Astrocyte (in vitro differentiated cells and primary cell): Measurements from ENCODE around the gene ELF5. TPM values are rescaled to one million over a fixed set of nuclear protein-coding genes. Genes with fewer than 3 reads are reported as not detected.

Experiments
- DNase-seq: peaks from one replicate; pipeline ENCODE4 v3.0.0-alpha.2; 2010; ENCODE audit warnings: low read depth
- FAIRE-seq: peaks from 2 replicates; lab custom pipeline; 2011; peaks lifted over from hg19 to GRCh38; lab: Jason Lieb, UNC
- H2AFZ ChIP-seq: 2 replicates; pipeline ENCODE4 v1.6.0; 2012; ENCODE audit warnings: low read depth, low read length, inconsistent platforms
- H3K27ac ChIP-seq: 2 replicates; pipeline ENCODE4 v1.5.1; 2011; ENCODE audit warnings: low read depth, low read length, inconsistent platforms
- H3K27me3 ChIP-seq: 2 replicates; pipeline ENCODE4 v1.6.0; 2011; ENCODE audit warnings: low read length, inconsistent platforms; ENCODE audit not compliant: insufficient read depth
- H3K36me3 ChIP-seq: 2 replicates; pipeline ENCODE4 v1.5.1; 2011; ENCODE audit warnings: low read length, inconsistent platforms; ENCODE audit not compliant: insufficient read depth
- H3K4me1 ChIP-seq: 2 replicates; pipeline ENCODE4 v1.5.1; 2011; ENCODE audit warnings: low read length, inconsistent platforms; ENCODE audit not compliant: insufficient read depth
- H3K4me2 ChIP-seq: 2 replicates; pipeline ENCODE4 v1.6.0; 2012; ENCODE audit warnings: low read length, inconsistent platforms
- H3K4me3 ChIP-seq: 2 replicates; pipeline ENCODE4 v1.5.1; 2011; ENCODE audit warnings: low read depth, mild to moderate bottlenecking, low read length, inconsistent platforms; ENCODE audit not compliant: insufficient read depth
- H3K79me2 ChIP-seq: 2 replicates; pipeline ENCODE4 v1.6.0; 2012; ENCODE audit warnings: mild to moderate bottlenecking, low read length, inconsistent platforms; ENCODE audit not compliant: insufficient read depth
- H3K9ac ChIP-seq: 2 replicates; pipeline ENCODE4 v1.6.0; 2012; ENCODE audit warnings: mild to moderate bottlenecking, low read length, inconsistent platforms
- H3K9me3 ChIP-seq: 2 replicates; pipeline ENCODE4 v1.5.1; 2012; ENCODE audit warnings: low read depth, mild to moderate bottlenecking, low read length, inconsistent platforms; ENCODE audit not compliant: insufficient read depth
- H4K20me1 ChIP-seq: 2 replicates; pipeline ENCODE4 v1.6.0; 2012; ENCODE audit warnings: low read length, inconsistent platforms; ENCODE audit not compliant: insufficient read depth
- H3K27ac Mint-ChIP-seq: one replicate; pipeline ENCODE4 v1.8.0; 2021; ENCODE audit warnings: mild to moderate bottlenecking, mixed read lengths; ENCODE audit not compliant: unreplicated experiment
- H3K27me3 Mint-ChIP-seq: one replicate; pipeline ENCODE4 v1.8.0; 2021; ENCODE audit warnings: low read depth, mixed read lengths; ENCODE audit not compliant: unreplicated experiment
- H3K36me3 Mint-ChIP-seq: one replicate; pipeline ENCODE4 v1.8.0; 2021; ENCODE audit warnings: low read depth, mixed read lengths; ENCODE audit not compliant: unreplicated experiment
- H3K4me1 Mint-ChIP-seq: one replicate; pipeline ENCODE4 v1.8.0; 2021; ENCODE audit warnings: low read depth, mixed read lengths; ENCODE audit not compliant: unreplicated experiment
- H3K4me3 Mint-ChIP-seq: one replicate; pipeline ENCODE4 v1.8.0; 2021; ENCODE audit warnings: mild to moderate bottlenecking, moderate library complexity, mixed read lengths; ENCODE audit not compliant: unreplicated experiment
- H3K9me3 Mint-ChIP-seq: one replicate; pipeline ENCODE4 v1.8.0; 2021; ENCODE audit warnings: mild to moderate bottlenecking, mixed read lengths; ENCODE audit not compliant: unreplicated experiment
- EZH2 ChIP-seq: IDR thresholded peaks from 2 replicates; pipeline ENCODE4 v1.6.1; 2012; ENCODE audit warnings: mild to moderate bottlenecking, low read length, inconsistent platforms; ENCODE audit not compliant: insufficient read depth
- total RNA-seq: library from RNA; stranded (reverse); gene quantifications from 2 replicates; pipeline ENCODE4 v1.2.1, GENCODE V29; 2021
- TF ChIP-seq, protein P1 (sequence below): IDR thresholded peaks from 2 replicates; pipeline ENCODE4 v1.5.1; 2011; ENCODE audit warnings: low read depth, mild to moderate bottlenecking, inconsistent platforms, low read length, moderate library complexity; ENCODE audit not compliant: insufficient read depth

Gene ELF5
- total RNA-seq, 1 donor from 2014 or later = not detected

DNA sequence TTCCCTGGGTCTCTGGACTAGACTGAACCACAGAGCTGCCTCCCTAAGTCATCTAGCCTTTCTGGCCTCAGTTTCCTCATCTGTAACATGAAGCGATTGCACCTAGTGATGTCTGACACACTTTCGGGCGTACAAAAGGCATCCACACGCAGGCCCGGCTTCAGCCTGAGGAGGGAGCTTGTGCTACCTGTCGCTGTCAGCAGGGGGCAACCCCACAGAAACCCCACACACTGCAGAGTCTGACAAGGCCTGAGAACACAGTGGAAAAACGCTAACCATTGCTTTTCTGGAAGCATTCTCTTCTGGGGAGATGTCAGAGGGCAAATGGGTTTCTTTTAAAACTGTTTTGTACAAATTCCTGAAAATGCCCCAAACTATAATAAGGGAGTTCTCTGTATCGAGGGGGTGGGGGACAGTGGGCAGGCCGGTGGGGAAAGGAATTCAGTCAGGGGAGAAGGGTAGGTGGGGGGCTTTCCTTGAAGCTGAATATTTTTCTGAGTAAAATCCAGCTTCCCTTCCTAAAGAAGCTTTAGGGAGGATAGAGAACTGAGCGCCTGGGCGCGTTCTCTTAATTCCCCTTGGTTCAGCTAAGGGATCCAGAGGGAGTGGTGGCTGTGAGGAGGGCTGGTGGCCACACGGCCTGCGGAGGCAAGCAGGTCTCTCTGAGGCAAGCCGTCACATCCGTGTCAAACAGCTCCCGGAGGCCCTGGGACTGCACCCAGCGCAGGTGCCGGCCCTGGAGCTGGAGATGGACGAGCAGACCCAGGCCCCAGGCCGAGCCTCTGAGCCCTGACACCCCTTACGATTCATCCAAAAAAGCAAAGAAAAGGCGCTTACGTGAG is 533 bp downstream of the ELF5 start:
- Histone ChIP-seq H3K9me3 (no peaks in the 10 kb centered on the region), H3K4me2 (no peak overlapping the region), H3K79me2 (no peaks in the 10 kb centered on the region), H3K27me3 (peaks cover 5% of the 10 kb centered on the region), H4K20me1 (no peaks in the 10 kb centered on the region), H3K4me1 (no peaks in the 10 kb centered on the region), H3K9ac (no peak overlapping the region), H2AFZ (no peak overlapping the region), H3K36me3 (no peaks in the 10 kb centered on the region), H3K4me3 (no peak overlapping the region), H3K27ac (no peak overlapping the region)
- no peak for FAIRE-seq
- Mint-ChIP-seq H3K9me3 (no peaks in the 10 kb centered on the region), H3K4me3 (no peak overlapping the region), H3K4me1 (no peaks in the 10 kb centered on the region), H3K27me3 (peaks cover 5% of the 10 kb centered on the region), H3K27ac (no peak overlapping the region), H3K36me3 (no peaks in the 10 kb centered on the region)
- DNase-seq = peak; percentile 18
- TF ChIP-seq, protein P1, sequence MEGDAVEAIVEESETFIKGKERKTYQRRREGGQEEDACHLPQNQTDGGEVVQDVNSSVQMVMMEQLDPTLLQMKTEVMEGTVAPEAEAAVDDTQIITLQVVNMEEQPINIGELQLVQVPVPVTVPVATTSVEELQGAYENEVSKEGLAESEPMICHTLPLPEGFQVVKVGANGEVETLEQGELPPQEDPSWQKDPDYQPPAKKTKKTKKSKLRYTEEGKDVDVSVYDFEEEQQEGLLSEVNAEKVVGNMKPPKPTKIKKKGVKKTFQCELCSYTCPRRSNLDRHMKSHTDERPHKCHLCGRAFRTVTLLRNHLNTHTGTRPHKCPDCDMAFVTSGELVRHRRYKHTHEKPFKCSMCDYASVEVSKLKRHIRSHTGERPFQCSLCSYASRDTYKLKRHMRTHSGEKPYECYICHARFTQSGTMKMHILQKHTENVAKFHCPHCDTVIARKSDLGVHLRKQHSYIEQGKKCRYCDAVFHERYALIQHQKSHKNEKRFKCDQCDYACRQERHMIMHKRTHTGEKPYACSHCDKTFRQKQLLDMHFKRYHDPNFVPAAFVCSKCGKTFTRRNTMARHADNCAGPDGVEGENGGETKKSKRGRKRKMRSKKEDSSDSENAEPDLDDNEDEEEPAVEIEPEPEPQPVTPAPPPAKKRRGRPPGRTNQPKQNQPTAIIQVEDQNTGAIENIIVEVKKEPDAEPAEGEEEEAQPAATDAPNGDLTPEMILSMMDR = peak; percentile 78
- no peak for TF ChIP-seq EZH2

DNA sequence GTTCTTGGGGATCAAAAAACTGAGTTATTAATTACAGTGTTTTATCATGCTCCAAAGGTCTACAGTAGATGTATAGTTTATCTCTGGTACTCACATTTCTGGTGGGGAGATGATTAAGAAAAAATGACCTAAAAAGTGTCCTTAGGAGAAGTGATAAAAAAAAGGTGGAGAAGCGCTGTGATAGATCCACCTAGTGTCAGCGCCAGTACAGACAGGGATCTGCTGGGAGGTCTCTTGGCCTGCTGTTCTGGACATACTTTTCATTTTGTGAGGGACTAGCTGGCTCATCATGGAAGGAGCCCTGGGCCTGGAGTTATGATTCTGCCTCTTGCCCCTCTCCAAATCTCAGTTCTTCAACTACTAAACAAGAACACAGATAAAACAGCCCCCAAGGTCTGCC is 2.9 kb downstream of the ELF5 start:
- H3K27me3 Mint-ChIP-seq = peaks cover 4% of the 10 kb centered on the region
- no peaks in the 10 kb centered on the region for H3K4me1 ChIP-seq
- H3K36me3 Mint-ChIP-seq = no peaks in the 10 kb centered on the region
- no peak overlapping the region for H3K4me2 ChIP-seq
- no peak overlapping the region for H3K27ac Mint-ChIP-seq
- H4K20me1 ChIP-seq = no peaks in the 10 kb centered on the region
- DNase-seq (no peak), FAIRE-seq (no peak)
- no peak overlapping the region for H3K4me3 ChIP-seq
- H3K9me3 ChIP-seq = no peaks in the 10 kb centered on the region
- no peaks in the 10 kb centered on the region for H3K36me3 ChIP-seq
- H3K9me3 Mint-ChIP-seq = no peaks in the 10 kb centered on the region
- no peak overlapping the region for H3K9ac ChIP-seq
- no peaks in the 10 kb centered on the region for H3K27me3 ChIP-seq
- H3K4me1 Mint-ChIP-seq = no peaks in the 10 kb centered on the region
- no peak overlapping the region for H3K27ac ChIP-seq
- H3K4me3 Mint-ChIP-seq = no peak overlapping the region
- no peak for TF ChIP-seq EZH2
- TF ChIP-seq, protein P1 = no peak
- H3K79me2 ChIP-seq = no peaks in the 10 kb centered on the region
- no peak overlapping the region for H2AFZ ChIP-seq

DNA sequence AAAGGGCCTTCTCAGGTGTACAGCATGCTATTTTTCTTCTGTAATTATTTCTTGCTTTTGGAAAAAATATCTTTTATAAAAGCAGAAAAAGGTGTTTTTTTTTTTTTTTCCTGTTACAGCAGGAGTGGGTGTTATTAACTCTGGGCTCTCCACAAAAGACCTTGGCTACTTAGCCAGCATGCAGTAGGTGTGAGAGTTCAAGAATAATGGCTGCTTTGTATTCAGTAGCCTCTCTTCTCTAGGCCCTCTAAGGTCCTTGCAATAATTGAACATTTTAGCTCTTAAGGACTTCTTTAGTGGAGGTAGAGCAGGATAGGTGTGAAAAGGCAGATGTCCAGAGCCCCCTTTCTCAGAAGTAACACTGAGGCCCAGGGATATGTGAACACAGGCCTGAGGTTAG is 3.4 kb downstream of the ELF5 start:
- Mint-ChIP-seq H3K4me1 (no peaks in the 10 kb centered on the region), H3K27ac (no peak overlapping the region), H3K36me3 (no peaks in the 10 kb centered on the region), H3K27me3 (peaks cover 9% of the 10 kb centered on the region), H3K4me3 (no peak overlapping the region), H3K9me3 (no peaks in the 10 kb centered on the region)
- H3K9me3 ChIP-seq = no peaks in the 10 kb centered on the region
- DNase-seq (no peak), FAIRE-seq (no peak)
- no peak overlapping the region for H3K4me2 ChIP-seq
- TF ChIP-seq, protein P1 = no peak
- no peak for TF ChIP-seq EZH2
- H3K4me1 ChIP-seq = no peaks in the 10 kb centered on the region
- no peak overlapping the region for H3K27ac ChIP-seq
- no peaks in the 10 kb centered on the region for H3K36me3 ChIP-seq
- H3K4me3 ChIP-seq = no peak overlapping the region
- H4K20me1 ChIP-seq = no peaks in the 10 kb centered on the region
- no peak overlapping the region for H2AFZ ChIP-seq
- H3K9ac ChIP-seq = no peak overlapping the region
- no peaks in the 10 kb centered on the region for H3K79me2 ChIP-seq
- no peaks in the 10 kb centered on the region for H3K27me3 ChIP-seq
